Stomach (tissue), 4 donors: Measurements from ENCODE around the gene TOMM5.

Experiments
- EP300 ChIP-seq: sonication (generic); formaldehyde crosslinking; IDR thresholded peaks from one replicate; pipeline ENCODE4 v1.6.1; 2017; ENCODE audit warnings: antibody characterized with exemption
- POLR2A ChIP-seq, 4 donors: fragments of 450-650 bp; IDR thresholded peaks; one replicate each; pipeline ENCODE4 v1.6.1; 2016; ENCODE audit warnings: antibody characterized with exemption in 4 of 4, control low read depth in 2 of 4, mild to moderate bottlenecking in 1 of 4, moderate library complexity in 1 of 4
- TF ChIP-seq, protein P1 (sequence below), 7 experiments: fragments of 450-650 bp in 4 of 7; fragments of 200-600 bp in 3 of 7; sonication (generic) in 3 of 7; IDR thresholded peaks; one replicate each; pipeline ENCODE4 v1.5.1; 2016 to 2019; ENCODE audit warnings: antibody characterized with exemption in 7 of 7, control low read depth in 2 of 7, mild to moderate bottlenecking in 1 of 7

DNA sequence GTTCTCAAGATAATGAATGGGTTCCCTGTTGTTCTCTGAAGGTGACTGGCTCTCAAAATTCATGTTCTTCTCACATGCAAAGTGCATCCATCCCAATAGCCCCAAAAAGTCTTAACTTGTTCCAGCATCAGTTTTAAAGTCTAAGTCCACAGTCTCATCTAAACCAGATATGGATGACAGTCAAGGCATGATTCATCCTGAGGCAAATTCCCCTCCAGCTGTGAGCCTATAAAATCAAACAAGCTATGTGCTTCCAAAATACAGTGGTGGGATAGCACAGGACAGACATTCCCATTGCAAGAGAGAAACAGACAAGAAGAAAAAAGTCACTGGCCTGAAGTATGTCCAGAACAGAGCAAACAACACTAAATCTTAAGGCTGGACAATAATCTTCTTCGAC is 41.6 kb downstream of the TOMM5 start:
- TF ChIP-seq, protein P1, sequence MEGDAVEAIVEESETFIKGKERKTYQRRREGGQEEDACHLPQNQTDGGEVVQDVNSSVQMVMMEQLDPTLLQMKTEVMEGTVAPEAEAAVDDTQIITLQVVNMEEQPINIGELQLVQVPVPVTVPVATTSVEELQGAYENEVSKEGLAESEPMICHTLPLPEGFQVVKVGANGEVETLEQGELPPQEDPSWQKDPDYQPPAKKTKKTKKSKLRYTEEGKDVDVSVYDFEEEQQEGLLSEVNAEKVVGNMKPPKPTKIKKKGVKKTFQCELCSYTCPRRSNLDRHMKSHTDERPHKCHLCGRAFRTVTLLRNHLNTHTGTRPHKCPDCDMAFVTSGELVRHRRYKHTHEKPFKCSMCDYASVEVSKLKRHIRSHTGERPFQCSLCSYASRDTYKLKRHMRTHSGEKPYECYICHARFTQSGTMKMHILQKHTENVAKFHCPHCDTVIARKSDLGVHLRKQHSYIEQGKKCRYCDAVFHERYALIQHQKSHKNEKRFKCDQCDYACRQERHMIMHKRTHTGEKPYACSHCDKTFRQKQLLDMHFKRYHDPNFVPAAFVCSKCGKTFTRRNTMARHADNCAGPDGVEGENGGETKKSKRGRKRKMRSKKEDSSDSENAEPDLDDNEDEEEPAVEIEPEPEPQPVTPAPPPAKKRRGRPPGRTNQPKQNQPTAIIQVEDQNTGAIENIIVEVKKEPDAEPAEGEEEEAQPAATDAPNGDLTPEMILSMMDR (IDR thresholded peaks at IDR 0.05), result no peak
- TF ChIP-seq POLR2A (IDR thresholded peaks at IDR 0.05) (no peak), EP300 (no peak)
